Stimulated activated CD4-positive, alpha-beta T cell treated with anti-CD3 and anti-CD28 coated beads, Interleukin-2, amount 100 ng/mL, for 48 hours (primary cell): ENCODE measurements around the gene HINT3.
A peak's percentile ranks its signal among the peaks of the same experiment; 100 is the strongest.
"Not testable (repeated sequence)": the region's sequence is repeated elsewhere in the genome, so short reads cannot be mapped to it uniquely, and the experiment has no call there.

Experiments
- DNase-seq, 2 donors: peaks; one replicate each; pipeline ENCODE4 v3.0.0-alpha.2; 2020

The HINT3 gene

DNA sequence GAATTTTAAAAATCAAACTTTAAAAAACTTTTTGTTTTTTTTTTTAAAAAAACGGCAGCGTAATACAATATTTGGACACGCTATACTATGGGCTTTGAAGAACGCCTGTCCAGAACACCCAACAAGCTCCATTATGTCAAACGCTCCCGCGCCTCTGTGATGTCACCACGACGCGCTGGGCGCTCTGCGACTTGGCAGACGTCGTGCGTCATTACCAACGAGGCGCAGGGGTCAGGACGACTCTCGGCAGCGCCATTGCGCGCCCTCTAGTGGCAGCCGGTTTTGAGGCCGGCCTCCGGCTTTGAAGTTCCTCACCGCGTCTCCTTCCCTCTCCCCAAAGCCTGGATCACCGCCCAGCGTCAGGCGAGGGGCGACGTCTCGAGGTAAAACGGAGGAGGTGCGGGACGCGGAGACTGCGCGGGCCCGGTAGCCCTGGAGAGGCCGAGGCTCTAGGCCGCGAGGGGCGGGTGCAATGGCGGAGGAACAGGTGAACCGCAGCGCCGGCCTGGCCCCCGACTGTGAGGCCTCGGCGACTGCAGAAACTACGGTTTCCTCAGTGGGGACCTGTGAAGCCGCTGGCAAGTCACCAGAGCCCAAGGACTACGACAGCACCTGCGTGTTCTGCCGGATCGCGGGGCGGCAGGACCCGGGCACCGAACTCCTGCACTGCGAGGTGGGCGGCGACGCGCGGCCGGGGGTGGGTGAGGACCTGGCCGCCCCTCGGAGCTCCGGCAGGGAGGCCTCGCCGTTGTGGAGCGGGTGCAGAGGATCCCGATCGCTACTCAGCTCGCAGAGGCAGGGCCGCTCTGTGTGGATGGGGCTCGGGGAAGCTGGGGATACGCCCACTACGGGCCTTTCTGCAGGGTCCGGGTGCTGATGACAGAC, at the start of gene HINT3:
Gene HINT3, plus strand, starts transcription at position 265 of the 885 bp plus-strand sequence. Its CDS starts 208 bp downstream, at position 473.
- DNase-seq = peak; percentile 99

DNA sequence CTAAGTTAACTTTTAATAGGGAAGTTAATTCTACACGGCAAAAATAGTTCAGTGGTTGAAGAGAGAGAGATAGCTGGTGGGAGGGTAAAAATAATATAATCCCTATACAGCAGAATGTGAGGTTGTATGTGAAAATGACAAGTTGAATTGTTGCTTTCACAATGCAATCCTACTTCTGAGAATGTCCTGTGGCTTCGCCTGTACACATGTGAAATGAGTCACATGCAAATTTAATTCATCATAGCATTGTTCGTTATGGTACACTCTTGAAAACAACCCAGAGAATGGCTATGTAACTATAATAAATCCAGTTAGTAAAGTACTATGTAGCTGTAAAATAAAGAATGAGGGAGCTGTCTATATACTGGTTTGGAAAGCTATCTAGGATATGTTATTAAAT, 46.0 kb upstream of the HINT3 start:
- DNase-seq = no peak

DNA sequence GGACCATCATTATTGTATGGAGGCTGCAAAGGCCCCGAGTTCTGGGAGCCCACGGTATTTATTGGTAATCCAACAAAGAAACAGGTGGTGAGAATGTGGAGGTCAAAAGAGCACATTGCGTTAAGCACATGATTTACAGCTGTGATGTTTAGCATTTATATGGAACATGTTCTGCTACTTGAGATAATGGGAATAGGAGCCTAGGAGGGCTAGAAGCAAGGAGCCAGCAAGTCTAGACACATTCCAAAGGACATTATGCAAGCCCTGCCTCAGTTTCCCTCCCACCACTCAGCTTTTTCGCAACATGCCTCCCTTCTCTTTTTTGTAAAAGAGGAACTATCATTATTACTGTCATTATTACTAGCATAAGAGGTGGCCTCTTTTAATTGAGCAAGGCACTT, 45.5 kb upstream of the HINT3 start:
- DNase-seq = not testable (repeated sequence)

DNA sequence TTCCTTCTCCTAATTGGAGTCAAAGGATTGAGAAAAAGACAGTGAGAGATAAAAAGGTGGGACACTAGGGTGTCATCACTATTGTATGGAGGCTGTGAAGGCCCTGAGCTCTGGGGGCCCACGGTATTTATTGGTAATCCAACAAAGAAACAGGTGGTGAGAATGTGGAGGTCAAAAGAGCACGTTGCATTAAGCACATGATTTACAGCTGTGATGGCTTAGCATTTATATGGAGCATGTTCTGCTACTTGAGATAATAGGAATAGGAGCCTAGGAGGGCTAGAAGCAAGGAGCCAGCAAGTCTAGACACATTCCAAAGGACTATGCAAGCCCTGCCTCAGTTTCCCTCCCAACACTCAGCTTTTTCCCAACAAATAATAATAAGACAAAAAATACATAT, 44.1 kb upstream of the HINT3 start:
- not testable (repeated sequence) for DNase-seq

DNA sequence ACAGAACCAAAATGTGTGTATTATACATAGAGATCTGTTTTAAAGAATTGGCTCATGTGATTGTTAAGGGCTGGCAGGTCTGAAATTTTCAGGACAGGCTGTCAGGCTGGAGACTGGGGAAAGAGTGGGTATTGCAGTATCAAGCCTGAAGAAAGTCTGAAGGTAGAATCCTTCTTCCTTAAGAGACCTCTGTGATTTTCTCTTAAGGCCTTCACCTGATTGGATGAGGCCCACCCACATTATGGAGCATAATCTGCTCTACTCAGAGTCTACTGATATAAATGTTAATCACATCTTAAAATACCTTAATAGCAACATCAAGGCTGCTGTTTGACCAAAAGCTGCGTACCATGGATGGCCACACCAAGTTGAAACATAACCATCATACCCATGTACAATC, 43.4 kb upstream of the HINT3 start:
- no peak for DNase-seq

- no peak for DNase-seq
Measured at GRCh38 chr6:125913864-125914351, 42.7 kb upstream of the HINT3 start.

DNA sequence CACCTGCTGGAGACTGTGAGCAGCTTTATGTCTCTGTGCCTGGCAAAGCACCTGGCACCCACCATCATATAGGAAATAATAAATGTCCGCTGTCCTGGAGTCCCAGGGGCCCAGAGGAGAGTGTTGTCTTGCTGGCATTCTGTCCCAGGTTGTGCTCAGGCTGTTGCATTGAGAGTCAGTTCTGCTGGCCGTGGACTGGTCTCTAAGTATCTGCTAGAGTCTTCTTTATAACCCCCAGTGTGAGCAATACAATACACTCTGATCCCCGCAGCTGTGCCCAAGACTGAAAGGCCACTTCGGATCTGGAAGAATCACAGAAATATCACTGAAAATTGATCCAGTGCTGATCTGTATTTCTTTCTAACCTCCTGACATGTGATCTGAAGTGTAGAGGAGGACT, 38.3 kb upstream of the HINT3 start:
- DNase-seq = no peak

DNA sequence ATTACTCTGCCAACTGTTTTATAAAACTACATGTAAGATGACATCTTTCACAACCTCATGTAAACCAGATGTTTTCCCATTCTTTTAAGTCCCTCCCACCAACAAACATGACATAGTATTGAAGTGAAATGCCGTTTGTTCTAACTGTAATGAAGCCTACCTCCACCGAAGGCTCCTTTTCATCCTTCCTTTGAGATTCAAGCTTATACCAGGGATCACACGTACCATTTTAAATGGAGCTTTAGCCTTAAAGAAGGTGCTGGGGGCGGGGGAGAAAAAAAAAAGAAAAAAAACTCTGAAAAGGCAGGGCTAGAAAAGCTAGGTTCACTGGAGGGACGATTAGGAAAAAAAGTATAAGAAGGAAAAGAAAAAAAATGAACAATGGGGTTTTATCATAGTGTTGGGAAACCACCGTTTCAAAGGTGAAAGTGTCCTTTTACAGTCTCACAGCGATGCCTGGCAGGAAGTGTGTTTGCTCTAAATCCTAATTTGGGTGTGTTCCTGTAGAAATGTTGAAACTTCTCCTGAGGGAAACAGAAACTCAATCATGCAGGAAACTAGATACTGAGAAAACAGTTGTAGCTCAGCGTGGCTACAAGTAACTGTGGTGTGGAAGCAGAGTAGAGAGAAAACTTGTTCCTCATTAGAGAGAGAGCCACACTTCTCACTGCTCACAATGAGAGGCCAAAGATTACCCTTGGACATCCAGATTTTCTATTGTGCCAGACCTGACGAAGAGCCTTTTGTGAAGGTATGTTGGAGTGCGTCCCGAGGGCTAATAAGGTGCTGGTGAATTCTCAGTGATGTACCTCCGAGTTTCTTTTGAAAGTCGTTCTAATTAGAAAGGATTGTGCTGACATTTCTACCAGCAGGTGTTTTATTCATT, 37.6 kb upstream of the HINT3 start:
- DNase-seq = peak in 1 of 2 donors; percentile 16

DNA sequence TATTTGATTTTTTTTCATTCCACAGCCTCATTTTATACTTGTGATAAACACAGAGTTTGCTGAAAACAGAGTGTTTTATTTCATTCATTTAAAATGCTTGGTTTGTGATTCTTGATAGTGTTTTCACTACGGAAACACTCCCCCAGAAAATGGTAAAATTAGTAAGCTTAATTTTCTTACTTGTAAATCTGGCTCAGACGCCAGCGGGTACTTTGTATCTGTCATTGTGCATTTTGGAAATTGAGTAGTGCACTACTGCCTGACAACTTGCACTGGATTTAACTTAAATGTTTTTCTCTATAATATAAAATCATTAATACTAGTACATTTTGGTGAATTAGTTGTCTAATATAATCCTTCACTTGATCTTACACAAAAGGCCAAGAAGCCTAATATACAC, 37.0 kb upstream of the HINT3 start:
- no peak for DNase-seq

- DNase-seq = no peak
Measured at GRCh38 chr6:125922322-125922860, 34.2 kb upstream of the HINT3 start.

GRCh38 chr6:125923366-125923877, 33.1 kb upstream of the HINT3 start:
- DNase-seq = no peak

GRCh38 chr6:125924169-125924568, 32.4 kb upstream of the HINT3 start:
- no peak for DNase-seq

- DNase-seq = no peak
Measured at GRCh38 chr6:125924697-125925358, 31.7 kb upstream of the HINT3 start.

DNA sequence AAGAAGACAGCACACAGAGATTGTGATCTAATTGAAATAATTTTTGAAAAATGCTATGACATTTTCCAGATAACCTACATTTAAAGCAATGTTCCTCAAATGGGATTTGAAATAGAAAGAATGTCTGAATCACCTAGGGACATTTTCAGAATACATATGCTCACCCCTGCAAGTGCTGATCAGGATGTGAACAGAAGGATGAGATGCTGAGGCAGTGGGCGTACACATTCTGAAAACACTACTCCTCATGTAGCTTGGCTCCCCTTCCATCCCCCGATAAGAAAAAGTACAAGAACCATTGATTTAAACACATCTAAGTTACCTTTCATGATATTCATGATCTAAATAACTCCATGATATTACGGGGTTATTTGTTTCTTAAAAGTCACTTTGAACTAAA, 29.9 kb upstream of the HINT3 start:
- no peak for DNase-seq

DNA sequence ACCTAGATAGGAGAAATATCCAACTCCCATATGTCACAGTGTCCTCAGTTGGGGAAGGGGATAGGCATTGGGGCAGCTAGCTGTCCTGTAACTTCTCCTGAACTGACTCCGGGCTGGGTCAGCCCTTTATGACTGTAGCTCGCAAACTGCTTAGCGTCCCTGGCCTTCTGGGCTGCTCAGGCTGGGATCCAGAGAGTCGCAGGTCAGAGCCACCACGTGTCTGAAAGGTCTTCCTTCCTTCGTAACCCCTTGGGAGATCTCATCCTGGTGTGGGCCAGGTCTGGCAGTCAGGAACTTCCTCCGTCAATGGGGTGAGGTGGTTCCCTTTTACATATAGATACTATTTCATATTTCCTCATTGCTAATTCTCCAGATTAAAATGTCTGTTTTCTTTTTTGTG, 28.8 kb upstream of the HINT3 start:
- DNase-seq = no peak

GRCh38 chr6:125930765-125931418, 25.7 kb upstream of the HINT3 start:
- no peak for DNase-seq

DNA sequence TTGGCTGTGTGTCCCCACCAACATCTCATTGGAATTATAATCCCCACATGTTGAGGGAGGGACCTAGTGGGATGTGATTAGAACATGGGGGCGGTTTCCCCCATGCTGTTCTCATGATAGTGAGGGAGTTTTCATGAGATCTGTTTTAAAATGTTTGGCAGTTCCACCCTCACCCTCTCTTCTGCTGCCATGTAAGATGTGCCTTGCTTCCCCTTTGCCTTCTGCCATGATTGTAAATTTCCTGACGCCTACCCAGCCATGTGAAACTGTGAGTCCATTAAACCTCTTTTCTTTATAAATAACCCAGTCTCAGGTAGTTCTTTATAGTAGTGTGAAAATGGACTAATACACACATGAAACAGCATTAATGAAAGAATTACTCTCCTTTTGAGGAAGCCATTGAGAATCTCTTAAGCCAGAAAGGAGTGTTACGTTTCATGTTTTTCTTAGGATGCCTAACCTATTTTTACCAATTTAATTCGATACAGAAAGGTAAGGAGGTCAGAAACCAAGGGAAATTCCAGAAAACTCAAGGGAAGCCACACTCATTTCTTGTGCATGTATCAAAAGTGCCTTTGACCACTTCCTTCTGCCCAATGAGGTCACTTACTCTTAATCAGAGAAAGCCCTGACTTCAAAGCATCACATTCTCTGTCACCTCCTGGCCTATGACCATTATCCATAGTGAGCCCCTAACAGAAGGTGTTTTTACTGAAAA, 24.7 kb upstream of the HINT3 start:
- no peak for DNase-seq

DNA sequence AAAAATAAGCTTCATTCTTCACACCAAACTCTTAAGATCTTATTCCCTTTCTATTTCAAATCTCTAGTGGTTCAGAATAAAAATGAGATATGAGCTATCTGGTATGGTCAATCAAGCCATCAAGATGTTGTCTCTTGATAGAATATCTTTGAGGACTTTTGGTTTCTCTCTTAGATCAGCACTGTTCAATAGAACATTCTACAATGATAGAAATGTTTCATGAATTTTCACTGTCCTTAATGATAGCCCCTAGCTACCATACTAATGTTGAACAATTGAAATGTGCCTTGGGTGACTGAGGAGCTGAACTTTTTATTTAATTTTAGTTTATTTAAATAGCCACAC, 24.1 kb upstream of the HINT3 start:
- no peak for DNase-seq

GRCh38 chr6:125935520-125935919, 21.1 kb upstream of the HINT3 start:
- not testable (repeated sequence) for DNase-seq

- no peak for DNase-seq
Measured at GRCh38 chr6:125939026-125939425, 17.5 kb upstream of the HINT3 start.

- DNase-seq = no peak
Measured at GRCh38 chr6:125939791-125940190, 16.8 kb upstream of the HINT3 start.
